ENCODE data around the gene TSGA10IP. TPM values are rescaled to one million over a fixed set of nuclear protein-coding genes. Genes with fewer than 3 reads are reported as not detected.
A peak's percentile ranks its signal among the peaks of the same experiment; 100 is the strongest.

Gene TSGA10IP
- total RNA-seq, 2 donors from 2014 or later: 0.97 to 5.6 TPM

GRCh38 chr11:65944767-65945166 lies 513 bp upstream of the TSGA10IP start:
- H3K27ac Mint-ChIP-seq: no peak overlapping the region
- peaks cover 17% of the 10 kb centered on the region for H3K4me1 Mint-ChIP-seq
- peaks cover 6% of the 10 kb centered on the region for H3K4me1 ChIP-seq (ENCODE audit: control insufficient read depth, insufficient read depth, low read length)
- no peak for DNase-seq
- no peak overlapping the region for H3K4me3 Mint-ChIP-seq
- TF ChIP-seq CTCF (conservative IDR thresholded peaks at IDR 0.05): no peak
- no peak overlapping the region for H3K9ac ChIP-seq (ENCODE audit: extremely low read depth, low read length, poor library complexity, severe bottlenecking)
- no peak overlapping the region for H3K4me3 ChIP-seq (ENCODE audit: low read length)
- H3K36me3 Mint-ChIP-seq (ENCODE audit: low read depth): no peaks in the 10 kb centered on the region
- no peaks in the 10 kb centered on the region for H3K36me3 ChIP-seq (ENCODE audit: control insufficient read depth, insufficient read depth, low read length)
- H3K27ac ChIP-seq (ENCODE audit: low read depth, low read length): no peak overlapping the region
- H3K9me3 ChIP-seq (ENCODE audit: control insufficient read depth, low read length): no peaks in the 10 kb centered on the region
- peaks cover 5% of the 10 kb centered on the region for H3K27me3 Mint-ChIP-seq (ENCODE audit: insufficient read depth)
- H3K9me3 Mint-ChIP-seq: no peaks in the 10 kb centered on the region
- no peaks in the 10 kb centered on the region for H3K27me3 ChIP-seq (ENCODE audit: control insufficient read depth, insufficient read depth, low read length, poor library complexity, severe bottlenecking)
- WGBS, 2 experiments (ENCODE audit: insufficient coverage in 1 of 2, insufficient read length in 1 of 2): 89 to 92% methylated on average over 8 of the region's 8 CpGs

- Histone ChIP-seq H3K27ac (ENCODE audit: low read depth, low read length) (peak overlapping the region; percentile 3), H3K27me3 (ENCODE audit: control insufficient read depth, insufficient read depth, low read length, poor library complexity, severe bottlenecking) (no peaks in the 10 kb centered on the region), H3K4me1 (ENCODE audit: control insufficient read depth, insufficient read depth, low read length) (peaks cover 6% of the 10 kb centered on the region), H3K36me3 (ENCODE audit: control insufficient read depth, insufficient read depth, low read length) (no peaks in the 10 kb centered on the region), H3K9ac (ENCODE audit: extremely low read depth, low read length, poor library complexity, severe bottlenecking) (no peak overlapping the region), H3K9me3 (ENCODE audit: control insufficient read depth, low read length) (no peaks in the 10 kb centered on the region), H3K4me3 (ENCODE audit: low read length) (no peak overlapping the region)
- Mint-ChIP-seq H3K27me3 (ENCODE audit: insufficient read depth) (peaks cover 2% of the 10 kb centered on the region), H3K4me1 (peaks cover 17% of the 10 kb centered on the region), H3K4me3 (peak overlapping the region; percentile 44), H3K9me3 (no peaks in the 10 kb centered on the region), H3K27ac (peak overlapping the region; percentile 84), H3K36me3 (ENCODE audit: low read depth) (no peaks in the 10 kb centered on the region)
- no peak for TF ChIP-seq CTCF (conservative IDR thresholded peaks at IDR 0.05)
- 79 to 82% methylated on average over 11 of the region's 11 CpGs for WGBS, 2 experiments (ENCODE audit: insufficient coverage in 1 of 2, insufficient read length in 1 of 2)
- DNase-seq: peak; percentile 78
These were observed 770 bp downstream of the TSGA10IP start for GRCh38 chr11:65945941-65946558.

- TF ChIP-seq CTCF (conservative IDR thresholded peaks at IDR 0.05): no peak
- H3K9ac ChIP-seq (ENCODE audit: extremely low read depth, low read length, poor library complexity, severe bottlenecking): no peak overlapping the region
- 91 to 96% methylated on average over 4 of the region's 4 CpGs for WGBS, 2 experiments (ENCODE audit: insufficient coverage in 1 of 2, insufficient read length in 1 of 2)
- peaks cover 6% of the 10 kb centered on the region for H3K4me1 ChIP-seq (ENCODE audit: control insufficient read depth, insufficient read depth, low read length)
- Mint-ChIP-seq H3K27ac (no peak overlapping the region), H3K4me1 (peaks cover 12% of the 10 kb centered on the region), H3K36me3 (ENCODE audit: low read depth) (no peaks in the 10 kb centered on the region), H3K27me3 (ENCODE audit: insufficient read depth) (peaks cover under 1% of the 10 kb centered on the region), H3K4me3 (peak overlapping the region; percentile 44), H3K9me3 (no peaks in the 10 kb centered on the region)
- H3K9me3 ChIP-seq (ENCODE audit: control insufficient read depth, low read length): no peaks in the 10 kb centered on the region
- no peaks in the 10 kb centered on the region for H3K27me3 ChIP-seq (ENCODE audit: control insufficient read depth, insufficient read depth, low read length, poor library complexity, severe bottlenecking)
- no peaks in the 10 kb centered on the region for H3K36me3 ChIP-seq (ENCODE audit: control insufficient read depth, insufficient read depth, low read length)
- no peak overlapping the region for H3K4me3 ChIP-seq (ENCODE audit: low read length)
- no peak for DNase-seq
- no peak overlapping the region for H3K27ac ChIP-seq (ENCODE audit: low read depth, low read length)
These were observed 1.4 kb downstream of the TSGA10IP start for GRCh38 chr11:65946655-65947054.
